ENCODE data around the gene BFAR. TPM values are rescaled to one million over a fixed set of nuclear protein-coding genes. Genes with fewer than 3 reads are reported as not detected.

BFAR gene, protein sequence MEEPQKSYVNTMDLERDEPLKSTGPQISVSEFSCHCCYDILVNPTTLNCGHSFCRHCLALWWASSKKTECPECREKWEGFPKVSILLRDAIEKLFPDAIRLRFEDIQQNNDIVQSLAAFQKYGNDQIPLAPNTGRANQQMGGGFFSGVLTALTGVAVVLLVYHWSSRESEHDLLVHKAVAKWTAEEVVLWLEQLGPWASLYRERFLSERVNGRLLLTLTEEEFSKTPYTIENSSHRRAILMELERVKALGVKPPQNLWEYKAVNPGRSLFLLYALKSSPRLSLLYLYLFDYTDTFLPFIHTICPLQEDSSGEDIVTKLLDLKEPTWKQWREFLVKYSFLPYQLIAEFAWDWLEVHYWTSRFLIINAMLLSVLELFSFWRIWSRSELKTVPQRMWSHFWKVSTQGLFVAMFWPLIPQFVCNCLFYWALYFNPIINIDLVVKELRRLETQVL
- total RNA-seq (10 to 100 TPM; 41.6 to 42.5 TPM), total RNA-seq (43.6 to 76.5 reads per million in 2 donors)

DNA sequence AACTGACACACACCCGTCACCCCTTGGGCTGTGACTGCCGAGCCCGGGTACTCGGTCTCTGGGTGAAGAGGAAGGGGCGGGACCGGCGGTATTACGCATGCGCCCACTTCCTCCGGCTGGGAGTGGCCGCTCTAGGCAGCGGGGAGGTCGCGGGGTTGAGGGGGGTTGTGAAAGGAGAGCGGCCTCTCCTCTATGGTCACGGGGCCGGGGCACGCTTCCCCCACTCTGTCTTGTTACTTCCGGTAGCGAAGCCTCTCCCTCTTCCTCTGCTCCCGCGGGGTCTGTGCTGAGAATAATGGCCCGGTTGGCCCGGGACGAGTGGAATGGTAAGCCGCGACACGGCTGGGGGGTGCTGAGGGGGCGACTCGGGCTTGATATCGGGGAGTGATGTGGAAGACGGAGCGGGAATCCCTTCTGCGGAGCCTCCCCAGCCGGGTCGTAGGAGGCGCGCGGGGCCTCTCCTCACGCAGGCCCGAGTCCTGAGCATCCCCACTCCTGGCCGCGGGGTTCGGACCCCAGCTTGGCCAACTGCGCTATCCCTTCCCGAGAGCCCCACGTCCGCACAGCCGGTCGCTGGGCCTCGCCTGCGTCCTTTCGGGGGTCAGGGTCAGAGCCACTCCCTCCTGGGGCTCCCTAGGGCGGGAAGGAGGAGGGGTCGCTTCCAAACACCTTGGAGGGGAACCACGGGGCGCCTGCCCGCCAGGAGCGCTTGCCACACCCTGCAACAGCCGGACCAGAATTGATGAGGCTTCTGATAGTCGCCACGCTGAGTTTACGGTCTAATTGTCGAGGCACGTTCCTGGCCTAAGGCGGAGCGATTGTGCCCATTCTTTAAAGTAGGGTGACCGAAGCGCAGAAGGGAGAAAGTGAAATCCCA, at the start of gene BFAR:
Gene BFAR (plus strand): TSS at position 259 of the 877 bp plus-strand sequence. CDS start 11,396 bp downstream, outside the sequence.
- ATAC-seq (peak; percentile 80), DNase-seq (peak; percentile 96 to 99 (median 97))
- peak within 1 kb of the TSS; percentile 97 for H3K27ac Mint-ChIP-seq
- no peaks in the 10 kb centered on the region for H3K36me3 Mint-ChIP-seq (ENCODE audit: low read depth)
- H3K27me3 Mint-ChIP-seq: no peaks in the 10 kb centered on the region
- H3K9me3 ChIP-seq (ENCODE audit: control insufficient read depth, low read length, poor library complexity, severe bottlenecking): no peaks in the 10 kb centered on the region
- H3K4me1 Mint-ChIP-seq: peaks cover 46% of the 10 kb centered on the region
- H3K4me3 Mint-ChIP-seq: peak within 1 kb of the TSS; percentile 99

DNA sequence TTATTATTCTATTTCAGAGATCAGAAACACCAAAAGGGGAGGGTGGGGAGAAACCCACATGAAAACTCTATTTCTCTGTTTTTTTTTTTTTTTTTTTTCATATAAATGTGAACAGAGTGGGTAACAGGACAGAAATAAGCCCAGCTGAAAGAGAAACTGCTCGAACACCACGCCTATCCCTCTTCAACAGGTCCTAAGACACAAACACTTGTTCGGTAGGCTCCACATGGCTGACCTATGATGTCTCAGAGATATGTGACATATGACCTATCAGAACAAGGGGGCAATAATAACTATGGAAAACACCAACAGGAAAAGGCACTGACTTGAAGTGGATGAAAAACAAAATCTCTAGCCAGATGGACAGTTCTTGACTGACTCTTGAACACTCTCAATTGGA, 47.5 kb upstream of the BFAR start:
- Mint-ChIP-seq H3K36me3 (ENCODE audit: low read depth) (peaks cover 8% of the 10 kb centered on the region), H3K4me3 (no peak overlapping the region), H3K4me1 (no peaks in the 10 kb centered on the region), H3K27ac (no peak overlapping the region), H3K27me3 (no peaks in the 10 kb centered on the region)
- H3K9me3 ChIP-seq (ENCODE audit: control insufficient read depth, low read length, poor library complexity, severe bottlenecking): no peaks in the 10 kb centered on the region
- no peak for ATAC-seq
- DNase-seq: no peak

DNA sequence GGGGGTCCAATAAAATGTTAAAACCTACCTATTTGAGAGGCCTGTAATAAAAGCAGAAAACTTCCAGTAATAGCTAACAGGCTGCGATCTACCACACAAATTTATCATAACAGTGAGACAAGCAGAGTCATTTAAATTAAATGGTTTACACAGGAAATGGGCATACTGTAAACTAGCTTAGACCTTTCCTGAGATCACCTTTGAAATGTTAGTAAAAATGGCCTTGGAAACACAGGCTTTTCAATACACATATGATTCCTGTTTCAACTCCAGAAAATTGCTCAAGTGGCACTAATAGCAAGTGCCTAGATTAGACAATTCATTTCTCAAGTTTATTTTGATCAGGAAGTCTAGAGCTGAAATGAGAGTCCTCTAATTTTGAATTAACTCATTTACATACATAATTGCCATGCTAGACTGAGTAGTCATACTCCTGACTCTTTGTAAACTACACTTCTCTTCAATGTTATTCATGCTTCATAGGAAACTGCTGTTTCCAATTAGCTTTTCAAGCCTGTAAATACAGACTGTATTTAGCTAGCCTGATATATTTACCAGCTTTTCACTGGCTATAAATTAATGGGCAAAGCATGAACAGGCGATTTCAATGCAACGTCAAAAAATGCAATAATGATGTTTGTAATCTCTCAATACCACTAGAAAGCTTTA, 46.0 kb upstream of the BFAR start:
- no peak overlapping the region for H3K27ac Mint-ChIP-seq
- no peaks in the 10 kb centered on the region for H3K9me3 ChIP-seq (ENCODE audit: control insufficient read depth, low read length, poor library complexity, severe bottlenecking)
- H3K36me3 Mint-ChIP-seq (ENCODE audit: low read depth): peaks cover 6% of the 10 kb centered on the region
- no peaks in the 10 kb centered on the region for H3K4me1 Mint-ChIP-seq
- ATAC-seq (no peak), DNase-seq (no peak)
- no peak overlapping the region for H3K4me3 Mint-ChIP-seq
- no peaks in the 10 kb centered on the region for H3K27me3 Mint-ChIP-seq

DNA sequence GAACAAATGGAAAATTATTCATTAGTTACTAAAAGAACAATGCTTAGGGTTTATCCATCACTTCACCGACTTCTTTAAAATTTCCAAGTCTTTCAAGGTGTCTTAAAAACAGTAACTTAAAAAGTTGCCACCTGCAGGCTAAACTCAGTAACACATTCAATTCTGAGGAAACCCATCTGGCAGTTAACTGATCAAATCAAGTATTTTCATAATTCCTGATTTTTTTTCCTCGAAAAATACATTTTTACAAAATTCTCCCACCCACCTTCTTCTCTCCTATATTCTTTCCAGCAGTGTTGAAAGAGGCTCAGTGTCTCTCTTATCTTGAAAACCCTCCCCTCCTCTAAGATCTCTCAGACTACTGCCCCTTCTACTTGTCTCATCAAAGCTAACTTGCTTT, 32.6 kb upstream of the BFAR start:
- Mint-ChIP-seq H3K36me3 (ENCODE audit: low read depth) (peaks cover 20% of the 10 kb centered on the region), H3K4me1 (peaks cover 9% of the 10 kb centered on the region), H3K27ac (no peak overlapping the region), H3K4me3 (no peak overlapping the region), H3K27me3 (no peaks in the 10 kb centered on the region)
- DNase-seq (no peak), ATAC-seq (no peak)
- H3K9me3 ChIP-seq (ENCODE audit: control insufficient read depth, low read length, poor library complexity, severe bottlenecking): no peaks in the 10 kb centered on the region

DNA sequence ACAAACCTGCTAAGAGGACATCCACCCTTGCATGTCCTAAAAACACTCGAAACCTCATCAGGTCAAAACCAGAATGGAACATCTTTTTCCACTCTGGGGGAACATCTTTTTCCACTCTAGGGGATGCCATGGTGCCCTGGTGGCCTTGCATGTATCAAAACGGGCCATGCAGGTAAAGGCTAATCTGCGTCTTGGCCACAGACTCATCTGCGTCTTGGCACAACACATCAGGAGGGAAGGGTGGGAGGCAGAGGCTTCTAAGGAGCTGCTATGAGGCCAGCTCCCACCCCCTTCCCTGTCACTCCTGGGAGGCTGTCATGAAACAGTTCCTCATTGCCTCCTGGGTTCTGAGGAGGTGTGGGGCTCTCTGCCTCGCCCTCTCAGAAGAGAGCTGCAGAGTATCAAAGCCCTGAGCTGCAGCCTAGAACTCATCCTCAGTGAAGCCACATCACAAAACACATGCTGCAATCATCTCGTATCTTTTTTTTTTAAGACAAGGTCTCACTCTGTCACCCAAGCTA, 30.2 kb upstream of the BFAR start:
- Mint-ChIP-seq H3K27ac (peak overlapping the region; percentile 59), H3K36me3 (ENCODE audit: low read depth) (peaks cover 20% of the 10 kb centered on the region), H3K4me3 (no peak overlapping the region), H3K4me1 (peaks cover 5% of the 10 kb centered on the region), H3K27me3 (no peaks in the 10 kb centered on the region)
- no peak for ATAC-seq
- H3K9me3 ChIP-seq (ENCODE audit: control insufficient read depth, low read length, poor library complexity, severe bottlenecking): no peaks in the 10 kb centered on the region
- no peak for DNase-seq

DNA sequence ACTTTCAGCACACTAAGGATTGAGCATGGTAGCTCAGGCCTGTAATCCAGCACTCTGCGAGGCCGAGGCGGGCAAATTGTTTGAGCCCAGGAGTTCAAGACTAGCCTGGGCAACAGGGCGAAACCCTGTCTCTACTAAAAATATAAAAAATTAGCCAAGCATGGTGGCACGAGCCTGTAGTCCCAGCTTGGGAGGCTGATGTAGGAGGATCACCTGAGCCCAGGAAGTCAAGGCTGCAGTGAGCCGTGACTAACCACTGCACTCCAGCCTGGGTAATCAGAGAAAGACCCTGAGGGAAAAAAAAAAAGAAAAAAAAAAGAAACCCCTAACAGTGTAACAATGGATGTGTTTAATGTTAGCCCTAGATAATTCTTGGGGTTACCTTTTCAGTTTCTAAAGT, 26.6 kb upstream of the BFAR start:
- H3K9me3 ChIP-seq (ENCODE audit: control insufficient read depth, low read length, poor library complexity, severe bottlenecking): no peaks in the 10 kb centered on the region
- H3K27me3 Mint-ChIP-seq: no peaks in the 10 kb centered on the region
- no peak for DNase-seq
- H3K36me3 Mint-ChIP-seq (ENCODE audit: low read depth): peaks cover 17% of the 10 kb centered on the region
- no peak overlapping the region for H3K4me3 Mint-ChIP-seq
- peaks cover 5% of the 10 kb centered on the region for H3K4me1 Mint-ChIP-seq
- no peak for ATAC-seq
- no peak overlapping the region for H3K27ac Mint-ChIP-seq

DNA sequence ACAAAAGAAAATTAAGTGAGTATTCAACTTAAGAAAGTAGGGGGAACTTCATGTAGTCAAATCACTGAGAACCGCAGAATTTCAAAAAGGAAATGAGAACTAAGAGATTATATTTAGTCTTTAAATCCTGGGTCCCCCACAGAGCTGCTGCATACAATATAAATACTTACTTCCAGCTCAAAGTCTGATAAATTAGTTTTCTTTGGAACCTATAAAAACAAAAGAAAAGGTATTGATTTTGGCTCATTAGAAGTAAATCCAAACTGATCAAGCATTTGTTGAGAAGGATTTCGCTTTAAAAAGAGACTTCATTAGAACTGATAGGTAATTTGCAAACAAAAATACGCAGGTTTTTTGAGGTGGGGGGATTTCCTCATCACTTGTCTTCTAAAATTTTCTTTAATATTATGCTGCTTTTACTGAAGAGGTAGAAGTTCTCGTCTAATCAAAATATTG, 24.6 kb upstream of the BFAR start:
- Mint-ChIP-seq H3K4me3 (no peak overlapping the region), H3K27ac (no peak overlapping the region), H3K27me3 (no peaks in the 10 kb centered on the region), H3K4me1 (peaks cover 5% of the 10 kb centered on the region), H3K36me3 (ENCODE audit: low read depth) (peaks cover 14% of the 10 kb centered on the region)
- no peak for DNase-seq
- H3K9me3 ChIP-seq (ENCODE audit: control insufficient read depth, low read length, poor library complexity, severe bottlenecking): no peaks in the 10 kb centered on the region
- ATAC-seq: no peak

DNA sequence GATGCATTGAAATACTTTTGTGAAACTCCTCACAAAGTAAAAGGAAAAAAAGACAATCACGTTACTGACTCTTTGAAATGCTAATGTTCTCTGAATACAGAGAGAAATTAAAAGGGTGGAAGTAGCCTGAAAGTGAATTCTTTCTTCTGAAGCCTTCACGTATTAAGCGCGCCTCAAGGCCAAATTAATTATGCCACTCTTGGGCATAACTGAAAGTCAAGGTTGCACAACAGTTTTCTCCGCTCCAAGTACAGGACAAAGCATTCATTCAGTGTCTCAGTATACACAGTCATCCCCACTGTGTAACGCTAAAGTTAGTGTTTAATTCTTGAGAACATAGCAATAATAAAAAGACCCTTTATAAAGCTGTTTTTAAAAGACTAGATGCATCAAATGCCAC, 24.1 kb upstream of the BFAR start:
- H3K36me3 Mint-ChIP-seq (ENCODE audit: low read depth): peaks cover 11% of the 10 kb centered on the region
- ATAC-seq (no peak), DNase-seq (no peak)
- H3K4me3 Mint-ChIP-seq: no peak overlapping the region
- no peak overlapping the region for H3K27ac Mint-ChIP-seq
- H3K27me3 Mint-ChIP-seq: no peaks in the 10 kb centered on the region
- H3K4me1 Mint-ChIP-seq: peaks cover 3% of the 10 kb centered on the region
- H3K9me3 ChIP-seq (ENCODE audit: control insufficient read depth, low read length, poor library complexity, severe bottlenecking): no peaks in the 10 kb centered on the region

DNA sequence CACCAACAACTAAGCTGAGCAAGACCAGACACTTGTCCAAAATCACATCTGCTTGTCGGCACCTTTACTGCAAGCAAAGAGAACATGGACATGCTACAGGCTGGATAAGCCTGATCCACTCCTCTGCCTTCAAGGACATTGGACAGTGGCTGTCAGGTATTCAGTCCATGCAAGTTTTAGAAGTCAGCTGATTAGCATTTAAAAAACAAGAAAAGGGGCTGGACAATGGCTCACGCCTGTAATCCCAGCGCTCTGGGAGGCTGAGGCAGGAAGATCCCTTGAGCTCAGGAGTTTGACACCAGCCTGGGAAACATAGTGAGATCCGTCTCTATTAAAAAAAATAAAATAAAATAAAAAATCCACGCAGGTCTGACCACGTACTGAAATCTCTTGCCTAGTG, 23.0 kb upstream of the BFAR start:
- ATAC-seq: no peak
- Mint-ChIP-seq H3K27ac (no peak overlapping the region), H3K27me3 (no peaks in the 10 kb centered on the region), H3K36me3 (ENCODE audit: low read depth) (peaks cover 8% of the 10 kb centered on the region), H3K4me1 (peaks cover 4% of the 10 kb centered on the region), H3K4me3 (no peak overlapping the region)
- no peaks in the 10 kb centered on the region for H3K9me3 ChIP-seq (ENCODE audit: control insufficient read depth, low read length, poor library complexity, severe bottlenecking)
- DNase-seq: no peak

DNA sequence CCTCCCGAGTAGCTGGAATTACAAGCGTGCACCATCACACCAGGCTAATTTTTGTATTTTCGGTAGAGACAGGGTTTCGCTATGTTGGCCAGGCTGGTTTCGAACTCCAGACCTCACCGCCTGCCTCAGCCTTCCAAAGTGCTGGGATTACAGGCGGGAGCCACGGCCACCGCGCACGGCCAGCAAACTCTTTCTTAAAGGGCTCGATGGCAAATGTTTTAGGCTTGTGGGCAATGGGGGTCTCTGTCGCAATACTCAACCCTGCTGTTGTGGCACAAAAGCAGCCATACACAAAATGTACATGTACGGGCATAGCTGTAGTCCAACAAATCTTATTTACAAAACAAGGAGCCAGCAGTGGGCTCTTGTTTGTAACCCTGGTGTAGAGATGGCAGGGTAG, 21.1 kb upstream of the BFAR start:
- DNase-seq (no peak), ATAC-seq (no peak)
- H3K27ac Mint-ChIP-seq: no peak overlapping the region
- H3K4me1 Mint-ChIP-seq: peaks cover 4% of the 10 kb centered on the region
- peaks cover 11% of the 10 kb centered on the region for H3K36me3 Mint-ChIP-seq (ENCODE audit: low read depth)
- H3K27me3 Mint-ChIP-seq: no peaks in the 10 kb centered on the region
- H3K4me3 Mint-ChIP-seq: no peak overlapping the region
- no peaks in the 10 kb centered on the region for H3K9me3 ChIP-seq (ENCODE audit: control insufficient read depth, low read length, poor library complexity, severe bottlenecking)

DNA sequence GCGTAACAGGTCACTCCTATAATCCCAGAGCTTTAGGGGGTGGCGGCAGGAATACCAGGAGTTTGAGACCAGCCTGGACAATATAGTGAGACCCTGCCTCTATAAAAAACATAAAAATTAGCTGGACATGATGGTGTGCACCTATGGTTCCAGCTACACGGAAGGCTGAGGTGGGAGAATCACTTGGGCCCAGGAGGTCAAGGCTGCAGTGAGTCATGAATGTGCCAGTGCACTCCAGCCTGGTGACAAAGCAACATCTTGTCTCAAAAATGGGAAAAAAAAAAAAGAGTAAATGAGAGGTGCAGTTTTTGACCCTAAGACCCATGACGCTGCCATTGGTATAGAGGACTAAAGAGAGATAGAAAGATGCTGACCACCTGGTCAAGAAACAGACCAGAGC, 18.8 kb upstream of the BFAR start:
- peaks cover 11% of the 10 kb centered on the region for H3K36me3 Mint-ChIP-seq (ENCODE audit: low read depth)
- no peak overlapping the region for H3K27ac Mint-ChIP-seq
- H3K9me3 ChIP-seq (ENCODE audit: control insufficient read depth, low read length, poor library complexity, severe bottlenecking): no peaks in the 10 kb centered on the region
- DNase-seq: no peak
- no peak overlapping the region for H3K4me3 Mint-ChIP-seq
- ATAC-seq: no peak
- no peaks in the 10 kb centered on the region for H3K27me3 Mint-ChIP-seq
- H3K4me1 Mint-ChIP-seq: peaks cover 4% of the 10 kb centered on the region

DNA sequence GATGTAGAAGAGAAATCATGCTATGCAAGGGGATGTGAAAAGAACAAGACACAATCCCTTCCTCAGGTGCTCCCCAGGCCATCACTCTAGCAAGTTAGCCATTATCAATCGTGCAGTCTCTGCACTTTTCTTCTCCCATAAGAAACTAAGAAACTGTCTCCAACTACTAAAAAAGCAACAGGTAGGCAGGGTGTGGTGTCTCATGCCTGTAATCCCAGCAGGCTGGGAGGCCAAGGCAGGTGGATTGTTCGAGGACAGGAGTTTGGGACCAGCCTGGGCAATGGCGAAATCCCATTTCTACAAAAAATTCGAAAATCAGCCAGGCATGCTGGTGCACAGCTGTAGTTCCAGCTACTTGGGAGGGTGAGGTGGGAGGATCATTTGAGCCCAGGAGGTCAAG, 16.5 kb upstream of the BFAR start:
- peaks cover 5% of the 10 kb centered on the region for H3K36me3 Mint-ChIP-seq (ENCODE audit: low read depth)
- no peaks in the 10 kb centered on the region for H3K27me3 Mint-ChIP-seq
- no peaks in the 10 kb centered on the region for H3K9me3 ChIP-seq (ENCODE audit: control insufficient read depth, low read length, poor library complexity, severe bottlenecking)
- H3K4me1 Mint-ChIP-seq: peaks cover 8% of the 10 kb centered on the region
- H3K4me3 Mint-ChIP-seq: no peak overlapping the region
- DNase-seq (no peak), ATAC-seq (no peak)
- H3K27ac Mint-ChIP-seq: no peak overlapping the region

DNA sequence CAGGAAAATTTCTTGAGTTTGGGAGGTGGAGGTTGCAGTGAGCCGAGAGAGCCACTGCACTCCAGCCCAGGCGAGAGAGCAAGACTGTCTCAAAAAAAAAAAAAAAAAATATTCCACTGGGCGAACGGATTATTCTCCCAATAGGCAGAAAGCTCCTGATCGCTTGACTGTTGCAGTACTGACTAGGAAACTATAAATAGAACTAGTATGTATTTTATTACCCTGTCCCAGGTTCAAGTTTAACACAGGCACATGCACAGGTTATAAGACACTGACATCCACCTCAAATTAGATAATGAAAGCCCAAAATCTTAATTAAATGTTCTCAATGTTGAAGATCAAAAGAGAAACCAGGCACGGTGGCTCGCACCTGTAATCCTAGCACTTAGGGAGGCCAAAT, 14.2 kb upstream of the BFAR start:
- Mint-ChIP-seq H3K4me3 (no peak overlapping the region), H3K36me3 (ENCODE audit: low read depth) (peaks cover 4% of the 10 kb centered on the region), H3K27me3 (no peaks in the 10 kb centered on the region), H3K4me1 (peaks cover 7% of the 10 kb centered on the region), H3K27ac (no peak overlapping the region)
- no peak for ATAC-seq
- H3K9me3 ChIP-seq (ENCODE audit: control insufficient read depth, low read length, poor library complexity, severe bottlenecking): no peaks in the 10 kb centered on the region
- DNase-seq: no peak

Data from T-helper 17 cell (primary cell).